ENCODE results near the gene INPP5A. TPM values are rescaled to one million over a fixed set of nuclear protein-coding genes. Genes with fewer than 3 reads are reported as not detected.

INPP5A gene
- total RNA-seq, 1 donor from 2014 or later: 14.2 TPM

DNA sequence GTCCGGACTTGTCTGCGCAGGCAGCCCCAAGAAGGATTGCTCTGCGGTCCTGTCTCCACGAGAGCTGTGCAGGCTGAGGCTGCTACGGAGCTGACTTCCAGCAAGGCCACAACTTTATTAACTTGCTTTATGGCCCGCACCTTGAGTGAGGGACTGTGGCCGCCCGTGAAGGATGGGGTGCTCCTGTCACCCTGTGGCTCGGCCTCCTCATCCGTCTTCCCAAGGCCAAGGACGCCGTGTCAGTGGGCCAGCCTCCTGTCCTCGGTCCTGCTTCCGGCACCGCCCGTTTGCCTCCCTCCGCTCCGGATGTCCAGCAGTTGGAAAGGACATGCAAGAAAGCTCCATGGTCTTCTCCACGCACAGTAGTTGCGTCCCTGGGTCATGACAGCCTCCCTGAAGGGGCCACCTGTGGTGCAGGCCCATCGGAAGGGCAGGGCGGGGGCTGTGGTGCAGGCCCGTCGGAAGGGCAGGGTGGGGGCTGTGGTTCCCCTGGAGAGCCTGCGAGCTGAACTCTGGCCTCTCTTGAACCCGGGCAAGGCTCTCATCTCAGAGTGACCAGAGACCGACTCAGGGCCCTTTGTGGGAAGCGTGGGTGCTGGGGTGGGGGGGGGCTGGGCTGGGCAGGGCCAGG lies 161.3 kb downstream of the INPP5A start:
- Mint-ChIP-seq H3K27me3 (ENCODE audit: insufficient read depth, low read depth) (no peaks in the 10 kb centered on the region), H3K27ac (no peak overlapping the region), H3K4me3 (no peak overlapping the region), H3K9me3 (peaks cover 3% of the 10 kb centered on the region), H3K4me1 (peaks cover 8% of the 10 kb centered on the region), H3K36me3 (peaks cover 8% of the 10 kb centered on the region)
- Histone ChIP-seq H3K9ac (no peak overlapping the region), H2AFZ (replicated peaks) (no peak overlapping the region), H3K4me1 (no peaks in the 10 kb centered on the region), H3K9me3 (ENCODE audit: low read depth) (no peaks in the 10 kb centered on the region), H3K27me3 (no peaks in the 10 kb centered on the region), H4K20me1 (ENCODE audit: low read depth) (peaks cover 11% of the 10 kb centered on the region), H3K4me3 (no peak overlapping the region), H3K79me2 (ENCODE audit: low read depth) (no peaks in the 10 kb centered on the region), H3K4me2 (no peak overlapping the region), H3F3A (ENCODE audit: low read depth) (no peaks in the 10 kb centered on the region), H3K27ac (no peak overlapping the region), H3K36me3 (no peaks in the 10 kb centered on the region)
- DNase-seq (ENCODE audit: low spot score): no peak
- TF ChIP-seq EZH2 (IDR thresholded peaks at IDR 0.05) (no peak), EZH2phosphoT487 (IDR thresholded peaks at IDR 0.05) (no peak)
- TF ChIP-seq, protein P1, sequence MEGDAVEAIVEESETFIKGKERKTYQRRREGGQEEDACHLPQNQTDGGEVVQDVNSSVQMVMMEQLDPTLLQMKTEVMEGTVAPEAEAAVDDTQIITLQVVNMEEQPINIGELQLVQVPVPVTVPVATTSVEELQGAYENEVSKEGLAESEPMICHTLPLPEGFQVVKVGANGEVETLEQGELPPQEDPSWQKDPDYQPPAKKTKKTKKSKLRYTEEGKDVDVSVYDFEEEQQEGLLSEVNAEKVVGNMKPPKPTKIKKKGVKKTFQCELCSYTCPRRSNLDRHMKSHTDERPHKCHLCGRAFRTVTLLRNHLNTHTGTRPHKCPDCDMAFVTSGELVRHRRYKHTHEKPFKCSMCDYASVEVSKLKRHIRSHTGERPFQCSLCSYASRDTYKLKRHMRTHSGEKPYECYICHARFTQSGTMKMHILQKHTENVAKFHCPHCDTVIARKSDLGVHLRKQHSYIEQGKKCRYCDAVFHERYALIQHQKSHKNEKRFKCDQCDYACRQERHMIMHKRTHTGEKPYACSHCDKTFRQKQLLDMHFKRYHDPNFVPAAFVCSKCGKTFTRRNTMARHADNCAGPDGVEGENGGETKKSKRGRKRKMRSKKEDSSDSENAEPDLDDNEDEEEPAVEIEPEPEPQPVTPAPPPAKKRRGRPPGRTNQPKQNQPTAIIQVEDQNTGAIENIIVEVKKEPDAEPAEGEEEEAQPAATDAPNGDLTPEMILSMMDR (IDR thresholded peaks at IDR 0.05): no peak

DNA sequence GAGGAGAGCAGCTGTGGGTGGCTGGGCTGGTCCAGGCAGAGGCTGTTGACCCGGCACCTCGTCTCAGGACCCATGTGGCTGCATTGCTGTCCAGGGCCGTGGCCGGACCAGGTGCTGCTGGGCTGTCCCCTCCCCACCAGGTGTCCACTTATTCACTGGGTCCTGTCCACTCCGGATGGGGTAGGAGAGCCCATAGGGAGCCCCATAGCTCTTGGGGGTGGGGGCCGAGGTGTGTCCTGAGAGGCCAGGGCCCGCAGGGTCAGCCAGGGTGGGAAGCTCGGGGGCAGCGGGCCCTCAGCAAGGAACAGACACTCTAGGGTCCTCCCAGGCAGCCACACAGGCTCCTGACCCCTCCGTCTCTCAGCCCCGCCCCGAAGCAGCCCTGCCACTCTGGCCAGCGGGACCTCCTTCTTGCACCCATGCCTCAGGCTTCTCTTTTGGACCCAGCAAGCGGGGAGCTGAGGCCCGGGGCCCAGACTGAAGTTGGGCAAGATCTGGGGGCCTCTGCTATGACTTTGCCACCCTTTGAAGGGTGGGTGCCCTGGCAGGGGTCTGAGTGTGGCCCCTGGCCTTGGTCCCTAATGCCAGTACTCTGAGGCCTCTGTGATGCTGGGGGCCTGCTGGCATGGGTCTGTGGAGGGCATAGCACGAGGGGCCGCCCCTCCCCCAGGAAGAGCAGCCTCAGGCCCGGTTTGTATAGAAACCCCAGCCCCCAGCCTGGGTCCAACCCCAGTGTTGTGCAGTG lies 162.0 kb downstream of the INPP5A start:
- no peak for DNase-seq (ENCODE audit: low spot score)
- H3K27ac Mint-ChIP-seq: no peak overlapping the region
- H3K36me3 Mint-ChIP-seq: peaks cover 8% of the 10 kb centered on the region
- no peak overlapping the region for H3K4me2 ChIP-seq
- H4K20me1 ChIP-seq (ENCODE audit: low read depth): peaks cover 11% of the 10 kb centered on the region
- H2AFZ ChIP-seq (replicated peaks): no peak overlapping the region
- no peaks in the 10 kb centered on the region for H3K9me3 ChIP-seq (ENCODE audit: low read depth)
- H3K9ac ChIP-seq: no peak overlapping the region
- peaks cover 2% of the 10 kb centered on the region for H3K9me3 Mint-ChIP-seq
- no peaks in the 10 kb centered on the region for H3F3A ChIP-seq (ENCODE audit: low read depth)
- TF ChIP-seq, protein P1 (IDR thresholded peaks at IDR 0.05): no peak
- no peak for TF ChIP-seq EZH2 (IDR thresholded peaks at IDR 0.05)
- H3K36me3 ChIP-seq: no peaks in the 10 kb centered on the region
- H3K4me3 Mint-ChIP-seq: no peak overlapping the region
- no peaks in the 10 kb centered on the region for H3K27me3 Mint-ChIP-seq (ENCODE audit: insufficient read depth, low read depth)
- no peaks in the 10 kb centered on the region for H3K4me1 ChIP-seq
- no peak overlapping the region for H3K4me3 ChIP-seq
- no peaks in the 10 kb centered on the region for H3K79me2 ChIP-seq (ENCODE audit: low read depth)
- peaks cover 8% of the 10 kb centered on the region for H3K4me1 Mint-ChIP-seq
- no peaks in the 10 kb centered on the region for H3K27me3 ChIP-seq
- no peak overlapping the region for H3K27ac ChIP-seq

DNA sequence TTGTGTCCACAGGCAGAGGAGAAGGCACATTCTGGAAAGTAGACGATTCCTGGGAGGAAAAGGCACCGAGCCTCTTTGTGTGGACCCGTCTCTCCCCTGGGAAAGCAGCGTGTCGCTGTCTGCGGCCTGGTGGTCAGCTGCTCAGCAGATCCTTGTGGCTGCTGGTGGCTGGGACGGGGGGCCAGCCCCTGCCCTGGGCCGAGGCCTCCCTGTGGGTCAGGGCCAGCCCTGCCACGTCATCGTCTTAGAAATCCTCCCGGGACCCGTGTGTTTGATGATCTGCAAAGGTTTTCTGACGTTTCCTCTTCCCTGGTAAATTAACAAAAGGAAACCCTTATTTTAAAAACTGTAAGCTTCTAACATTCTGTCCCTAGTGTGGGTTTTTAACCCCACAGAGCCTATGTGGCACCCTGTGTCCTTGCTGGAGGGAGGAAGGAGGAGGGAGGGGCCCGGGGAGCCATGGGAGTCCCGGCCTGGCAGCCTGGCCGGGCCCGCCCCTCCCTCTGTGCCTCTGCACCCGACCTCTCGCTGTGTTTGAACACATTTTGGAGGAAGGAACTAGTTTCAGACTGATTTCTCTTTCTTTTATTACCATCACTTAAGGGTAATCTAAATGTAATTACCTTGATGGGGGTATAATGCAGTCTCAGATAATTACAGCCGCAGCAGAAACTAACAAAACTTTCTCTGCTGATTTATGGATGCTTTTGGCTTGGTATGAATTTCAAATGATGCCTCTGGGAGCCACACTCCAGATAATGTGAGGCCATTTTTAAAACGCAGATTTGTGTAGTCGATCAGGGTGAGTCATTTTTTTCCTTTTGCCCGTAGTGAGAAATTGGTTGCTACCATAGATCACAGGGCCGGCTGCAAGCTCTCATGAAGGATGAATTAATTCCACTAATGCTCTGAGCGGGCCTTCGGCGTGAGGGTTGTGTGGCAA lies 162.8 kb downstream of the INPP5A start:
- Histone ChIP-seq H3K79me2 (ENCODE audit: low read depth) (no peaks in the 10 kb centered on the region), H4K20me1 (ENCODE audit: low read depth) (peaks cover 11% of the 10 kb centered on the region), H3F3A (ENCODE audit: low read depth) (no peaks in the 10 kb centered on the region), H3K27me3 (no peaks in the 10 kb centered on the region), H3K4me3 (no peak overlapping the region), H3K4me2 (no peak overlapping the region), H3K9ac (no peak overlapping the region), H3K9me3 (ENCODE audit: low read depth) (no peaks in the 10 kb centered on the region), H3K36me3 (no peaks in the 10 kb centered on the region), H3K4me1 (no peaks in the 10 kb centered on the region), H2AFZ (replicated peaks) (no peak overlapping the region), H3K27ac (no peak overlapping the region)
- Mint-ChIP-seq H3K27ac (no peak overlapping the region), H3K9me3 (peaks cover 2% of the 10 kb centered on the region), H3K4me1 (peaks cover 8% of the 10 kb centered on the region), H3K27me3 (ENCODE audit: insufficient read depth, low read depth) (no peaks in the 10 kb centered on the region), H3K36me3 (peaks cover 8% of the 10 kb centered on the region), H3K4me3 (no peak overlapping the region)
- DNase-seq (ENCODE audit: low spot score): no peak
- no peak for TF ChIP-seq EZH2phosphoT487 (IDR thresholded peaks at IDR 0.05)
- TF ChIP-seq EZH2 (IDR thresholded peaks at IDR 0.05): no peak
- TF ChIP-seq, protein P1 (IDR thresholded peaks at IDR 0.05): no peak
